Right lobe of liver (tissue), 6 donors: Measurements from ENCODE around the gene NOC2L. TPM values are rescaled to one million over a fixed set of nuclear protein-coding genes. Genes with fewer than 3 reads are reported as not detected.

Experiments
- ATAC-seq, 4 donors: fragments of 200-7000 bp; cut with Tn5 transposase; one replicate each; pipeline ENCODE4 v1.9.1; 2020; ENCODE audit warnings: mild to moderate bottlenecking in 4 of 4, moderate library complexity in 4 of 4
- DNase-seq, 3 donors: peaks; one replicate each; pipeline ENCODE4 v3.0.0-alpha.2; 2020
- H3K27ac ChIP-seq, 3 donors: fragments of 200-600 bp; one replicate each; pipeline ENCODE4 v1.8.0; 2022
- H3K27me3 ChIP-seq, 2 donors: fragments of 200-600 bp; one replicate each; pipeline ENCODE4 v1.8.0; 2022
- H3K36me3 ChIP-seq, 4 donors: fragments of 200-600 bp; sonication (generic) in 1 of 4; one replicate each; pipeline versions ENCODE4 v1.5.1 to v1.8.0; 2017 to 2022; ENCODE audit warnings: control low read depth in 1 of 4
- H3K4me1 ChIP-seq, 4 donors: fragments of 200-600 bp; sonication (generic) in 1 of 4; one replicate each; pipeline versions ENCODE4 v1.5.1 to v1.8.0; 2017 to 2022; ENCODE audit warnings: control low read depth in 1 of 4
- H3K4me3 ChIP-seq, 3 donors: fragments of 200-600 bp; one replicate each; pipeline ENCODE4 v1.8.0; 2022
- H3K9me3 ChIP-seq, 4 donors: fragments of 200-600 bp; sonication (generic) in 1 of 4; one replicate each; pipeline versions ENCODE4 v1.5.1 to v1.8.0; 2017 to 2022; ENCODE audit warnings: control low read depth in 1 of 4
- CTCF ChIP-seq, 4 donors: fragments of 200-600 bp in 3 of 4; fragments of 450-650 bp in 1 of 4; IDR thresholded peaks; one replicate each; pipeline versions ENCODE4 v1.5.1 to v1.8.0; 2016 to 2022; ENCODE audit warnings: antibody characterized with exemption in 4 of 4, mild to moderate bottlenecking in 2 of 4
- POLR2A ChIP-seq: fragments of 450-650 bp; IDR thresholded peaks from one replicate; pipeline ENCODE4 v1.6.1; 2017; ENCODE audit warnings: antibody characterized with exemption, mild to moderate bottlenecking
- WGBS: methylation state at CpG from one replicate; pipeline ENCODE4 v1.1.6; 2018; ENCODE audit warnings: low coverage, low lambda C conversion rate; ENCODE audit not compliant: insufficient coverage; ENCODE audit errors: missing lambda C conversion rate; 5-methylcytosine and 5-hydroxymethylcytosine counted together
- intact Hi-C, 2 donors: fragments of 100-400 bp; cut with DNase I; formaldehyde crosslinking; loops; one replicate each; pipeline versions ENCODE4 v1.11.2 to v1.14.1; 2022
- total RNA-seq, 6 experiments: library from RNA; depleted of rRNA in 2 of 6; stranded (reverse); fragments of >200 nt in 2 of 6; fragmentation: NEBNext Ultra II Directional in 3 of 6; extraction: Animal tissue kit (Norgen Biotek cat#: 25700) in 3 of 6; gene quantifications; one replicate each; pipeline versions ENCODE4 v1.1.0 to v1.2.4, GENCODE V29; 2016 to 2023
- donor health status: DM: no; HTN: yes; CAD: no.
- donor health status: DM: no; HTN: no; CAD: no.
- donor health status: DM: no; HTN: no; CAD: no.
- donor health status: DM: no; HTN: yes; CAD: no.
- donor health status: DM: no; HTN: yes; CAD: no.

The NOC2L gene
- total RNA-seq, 6 experiments from 2014 or later, result 28.9 to 36.8 (median 30.2) TPM

- Histone ChIP-seq H3K4me1 (no peaks in the 10 kb centered on the region), H3K9me3 (no peaks in the 10 kb centered on the region), H3K27ac (no peak overlapping the region), H3K27me3 (no peaks in the 10 kb centered on the region), H3K4me3 (no peak overlapping the region), H3K36me3 (no peaks in the 10 kb centered on the region)
- no peak for ATAC-seq
- 69% methylated on average over 9 of the region's 13 CpGs for WGBS
- no peak for TF ChIP-seq POLR2A
- no peak for TF ChIP-seq CTCF (IDR thresholded peaks at IDR 0.05)
- intact Hi-C loops, result loop anchor here in 1 of 2 donors (10.0 kb wide), 1 partner anchor 80 kb away; no protein-coding TSS in a partner anchor
- DNase-seq, result no peak
These were observed 26.1 kb upstream of the NOC2L start for GRCh38 chr1:985126-985525.

- TF ChIP-seq POLR2A (no peak), CTCF (IDR thresholded peaks at IDR 0.05) (peak in 2 of 4 donors; percentile 3 to 5)
- Histone ChIP-seq H3K36me3 (no peaks in the 10 kb centered on the region), H3K9me3 (no peaks in the 10 kb centered on the region), H3K4me3 (no peak overlapping the region), H3K4me1 (no peaks in the 10 kb centered on the region), H3K27me3 (no peaks in the 10 kb centered on the region), H3K27ac (no peak overlapping the region)
- 19% methylated on average over 9 of the region's 12 CpGs for WGBS
- intact Hi-C loops, result loop anchor here in 1 of 2 donors (10.0 kb wide), 1 partner anchor 80 kb away; no protein-coding TSS in a partner anchor
- DNase-seq (no peak), ATAC-seq (no peak)
These were observed 25.4 kb upstream of the NOC2L start for GRCh38 chr1:984476-984814.

- intact Hi-C loops, result loop anchor here (2.0 to 10.0 kb wide), 2 partner anchors 81 kb away; no protein-coding TSS in a partner anchor
- Histone ChIP-seq H3K4me1 (no peaks in the 10 kb centered on the region), H3K27me3 (no peaks in the 10 kb centered on the region), H3K27ac (no peak overlapping the region), H3K36me3 (no peaks in the 10 kb centered on the region), H3K4me3 (no peak overlapping the region), H3K9me3 (no peaks in the 10 kb centered on the region)
- DNase-seq (peak in 1 of 3 donors; percentile 54), ATAC-seq (peak; percentile 70 to 83 (median 78))
- TF ChIP-seq POLR2A, result no peak
- TF ChIP-seq CTCF (IDR thresholded peaks at IDR 0.05), result peak; percentile 50 to 97 (median 88)
- WGBS, result 11% methylated on average over 16 of the region's 29 CpGs
These were observed 24.9 kb upstream of the NOC2L start for GRCh38 chr1:983798-984475.

- Histone ChIP-seq H3K9me3 (no peaks in the 10 kb centered on the region), H3K4me3 (no peak overlapping the region), H3K36me3 (no peaks in the 10 kb centered on the region), H3K4me1 (no peaks in the 10 kb centered on the region), H3K27me3 (no peaks in the 10 kb centered on the region), H3K27ac (no peak overlapping the region)
- DNase-seq, result peak in 1 of 3 donors; percentile 20
- 62% methylated on average over 20 of the region's 43 CpGs for WGBS
- TF ChIP-seq CTCF (IDR thresholded peaks at IDR 0.05) (no peak), POLR2A (no peak)
- ATAC-seq, result no peak
- intact Hi-C loops, result loop anchor here (2.0 to 10.0 kb wide), 2 partner anchors 82 kb away; no protein-coding TSS in a partner anchor
These were observed 23.8 kb upstream of the NOC2L start for GRCh38 chr1:982765-983436.
